Measurements from ENCODE around the gene MTA2. TPM values are rescaled to one million over a fixed set of nuclear protein-coding genes. Genes with fewer than 3 reads are reported as not detected.

MTA2 gene
- total and polyA plus RNA-seq, 3 donors from 2014 or later, result 87.6 to 115 (median 97.2) TPM

GRCh38 chr11:62547691-62548281, 53.9 kb downstream of the MTA2 start:
- no peak for DNase-seq
- TF ChIP-seq CTCF (IDR thresholded peaks at IDR 0.05) (no peak), POLR2A (IDR thresholded peaks at IDR 0.05) (no peak)
- intact Hi-C loops (cut with DNase I; ENCODE audit: low total_unique reads), result loop anchor here (10.0 kb wide), 1 partner anchor 153 kb away; no protein-coding TSS in a partner anchor
- Histone ChIP-seq H3K27ac (peak overlapping the region; percentile 84 to 95), H3K4me3 (peak overlapping the region in 1 of 2 donors; percentile 86), H3K27me3 (no peaks in the 10 kb centered on the region), H3K9me3 (no peaks in the 10 kb centered on the region), H3K4me1 (peaks cover 44% of the 10 kb centered on the region), H3K36me3 (ENCODE audit: low read depth, missing control alignments) (no peaks in the 10 kb centered on the region)
- 20 to 37% methylated on average over 8 of the region's 8 CpGs for WGBS, 2 donors

- Histone ChIP-seq H3K27ac (peak overlapping the region; percentile 84 to 95), H3K27me3 (no peaks in the 10 kb centered on the region), H3K4me1 (peaks cover 44% of the 10 kb centered on the region), H3K36me3 (ENCODE audit: low read depth, missing control alignments) (no peaks in the 10 kb centered on the region), H3K9me3 (no peaks in the 10 kb centered on the region), H3K4me3 (peak overlapping the region; percentile 86 to 93)
- DNase-seq, result peak; percentile 47
- WGBS, 2 donors, result 5 to 8% methylated on average over 20 to 38 of the region's 40 CpGs
- intact Hi-C loops (cut with DNase I; ENCODE audit: low total_unique reads), result loop anchor here (10.0 kb wide), 1 partner anchor 152 kb away; no protein-coding TSS in a partner anchor
- TF ChIP-seq POLR2A (IDR thresholded peaks at IDR 0.05) (no peak), CTCF (IDR thresholded peaks at IDR 0.05) (no peak)
Observed at GRCh38 chr11:62546929-62547625, 54.6 kb downstream of the MTA2 start.

GRCh38 chr11:62546244-62546928, 55.3 kb downstream of the MTA2 start, which contains the start of gene AHNAK:
Gene AHNAK, minus strand, starts transcription at chr11:62546806. Its CDS starts 10,708 bp downstream, at chr11:62536098.
- Histone ChIP-seq H3K27ac (peak within 1 kb of the TSS; percentile 84 to 95), H3K4me3 (peak within 1 kb of the TSS; percentile 86 to 93), H3K4me1 (peaks cover 45% of the 10 kb centered on the region), H3K27me3 (no peaks in the 10 kb centered on the region), H3K9me3 (no peaks in the 10 kb centered on the region), H3K36me3 (ENCODE audit: low read depth, missing control alignments) (no peaks in the 10 kb centered on the region)
- intact Hi-C loops (cut with DNase I; ENCODE audit: low total_unique reads), result loop anchor here (10.0 kb wide), 1 partner anchor 152 kb away; no protein-coding TSS in a partner anchor
- 0 to 2% methylated on average over 23 to 62 of the region's 69 CpGs for WGBS, 2 donors
- DNase-seq, result peak; percentile 85
- TF ChIP-seq CTCF (IDR thresholded peaks at IDR 0.05) (no peak), POLR2A (IDR thresholded peaks at IDR 0.05) (peak; percentile 33)

GRCh38 chr11:62545437-62546243, 56.0 kb downstream of the MTA2 start:
- Histone ChIP-seq H3K9me3 (no peaks in the 10 kb centered on the region), H3K4me3 (peak overlapping the region; percentile 86 to 93), H3K4me1 (peaks cover 51% of the 10 kb centered on the region), H3K36me3 (ENCODE audit: low read depth, missing control alignments) (no peaks in the 10 kb centered on the region), H3K27me3 (no peaks in the 10 kb centered on the region), H3K27ac (peak overlapping the region; percentile 84 to 95)
- no peak for TF ChIP-seq POLR2A (IDR thresholded peaks at IDR 0.05)
- no peak for TF ChIP-seq CTCF (IDR thresholded peaks at IDR 0.05)
- intact Hi-C loops (cut with DNase I; ENCODE audit: low total_unique reads), result loop anchor here (10.0 kb wide), 1 partner anchor 151 kb away; no protein-coding TSS in a partner anchor
- DNase-seq, result peak; percentile 82
- 1% methylated on average over 44 to 59 of the region's 59 CpGs for WGBS, 2 donors
